GM12878 (cell line): ENCODE data around the gene MAFG.

Source experiments
- CTCF ChIP-seq, 3 experiments: IDR thresholded peaks in 2 of 3; conservative IDR thresholded peaks in 1 of 3; 2 replicates each; pipeline ENCODE4 v1.5.1; 2011; ENCODE audit warnings: low read depth in 3 of 3, low read length in 3 of 3, mild to moderate bottlenecking in 3 of 3, control low read depth in 2 of 3, moderate library complexity in 2 of 3, inconsistent platforms in 1 of 3, mixed read lengths in 1 of 3; ENCODE audit not compliant: control insufficient read depth in 2 of 3, insufficient read depth in 1 of 3; ENCODE audit errors: extremely low read depth in 1 of 3
- EZH2 ChIP-seq: IDR thresholded peaks from 2 replicates; pipeline ENCODE4 v1.6.1; 2012; ENCODE audit warnings: low read depth, mild to moderate bottlenecking, control low read depth, inconsistent platforms, low read length, borderline replicate concordance; ENCODE audit not compliant: control insufficient read depth
- POLR2A ChIP-seq: IDR thresholded peaks from 2 replicates; pipeline ENCODE4 v1.6.1; 2011; ENCODE audit warnings: low read depth, mild to moderate bottlenecking, low read length

GRCh38 chr17:81929253-81930141, 2.0 kb upstream of the MAFG start:
- TF ChIP-seq POLR2A, result no peak
- TF ChIP-seq CTCF (IDR thresholded peaks at IDR 0.05 in 2 of 3, conservative IDR thresholded peaks at IDR 0.05 in 1 of 3; ENCODE audit: control insufficient read depth in 2 of 3, extremely low read depth in 1 of 3, insufficient read depth in 1 of 3, low read depth in 3 of 3, low read length in 3 of 3), result no peak
- TF ChIP-seq EZH2, result no peak
